HFFc6 (cell line): Measurements from ENCODE around the gene SMIM35. TPM values are rescaled to one million over a fixed set of nuclear protein-coding genes. Genes with fewer than 3 reads are reported as not detected.

Experiments used
- DNase-seq: peaks from one replicate; pipeline ENCODE4 v3.0.0-alpha.2; 2018
- H3K27ac Mint-ChIP-seq: 2 replicates; pipeline ENCODE4 v1.8.0; 2020; ENCODE audit warnings: mild to moderate bottlenecking, mixed read lengths
- H3K27me3 Mint-ChIP-seq: 2 replicates; pipeline ENCODE4 v1.8.0; 2021; ENCODE audit warnings: mild to moderate bottlenecking, moderate library complexity, mixed read lengths; ENCODE audit not compliant: insufficient read depth
- H3K36me3 Mint-ChIP-seq: 2 replicates; pipeline ENCODE4 v1.8.0; 2021; ENCODE audit warnings: low read depth, mixed read lengths
- H3K4me1 Mint-ChIP-seq: 2 replicates; pipeline ENCODE4 v1.8.0; 2020; ENCODE audit warnings: low read depth, mixed read lengths
- H3K4me3 Mint-ChIP-seq: 2 replicates; pipeline ENCODE4 v1.8.0; 2020; ENCODE audit warnings: mild to moderate bottlenecking, moderate library complexity, mixed read lengths
- H3K9me3 Mint-ChIP-seq: 2 replicates; pipeline ENCODE4 v1.8.0; 2020; ENCODE audit warnings: mild to moderate bottlenecking, mixed read lengths
- total RNA-seq, 6 experiments: library from RNA; stranded (reverse); fragmentation: NEBNext Ultra II Directional; extraction: Animal tissue kit (Norgen Biotek cat#: 25700); gene quantifications; 2 replicates in 1 of 6; 3 replicates in 5 of 6; pipeline ENCODE4 v1.2.3, GENCODE V29; 2021
- TF ChIP-seq, protein P1 (sequence below): fragments of 200-600 bp; sonication (generic); IDR thresholded peaks from 2 replicates; pipeline ENCODE4 v1.5.0; 2021; ENCODE audit warnings: antibody characterized with exemption, mild to moderate bottlenecking

SMIM35 gene
- total RNA-seq, 6 experiments from 2014 or later: not detected

DNA sequence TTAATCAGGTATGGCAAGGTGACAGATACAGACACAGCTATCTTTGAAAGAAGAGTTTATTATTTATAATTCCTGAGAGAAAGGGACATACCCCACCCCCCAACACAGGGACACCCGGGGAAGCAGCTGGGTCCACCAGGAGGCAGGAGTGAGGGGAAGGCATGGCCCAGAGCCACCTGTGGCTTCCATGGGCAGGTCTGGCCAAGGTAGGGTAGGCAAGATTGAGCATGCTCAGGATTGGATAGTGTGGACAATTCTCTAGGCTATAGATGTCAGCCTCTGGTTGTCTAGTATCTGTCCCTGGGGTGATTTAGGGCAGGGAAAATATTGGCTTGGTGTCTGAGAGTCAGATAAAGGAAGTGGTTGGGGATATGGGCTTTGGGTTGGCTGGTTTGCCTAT lies 27.5 kb upstream of the SMIM35 start:
- Mint-ChIP-seq H3K4me1 (peaks cover 3% of the 10 kb centered on the region; the same call in 1 of the 2 replicates), H3K4me3 (no peak overlapping the region), H3K27me3 (peaks cover 40% of the 10 kb centered on the region), H3K36me3 (no peaks in the 10 kb centered on the region), H3K27ac (no peak overlapping the region), H3K9me3 (no peaks in the 10 kb centered on the region)
- DNase-seq: no peak
- TF ChIP-seq, protein P1, sequence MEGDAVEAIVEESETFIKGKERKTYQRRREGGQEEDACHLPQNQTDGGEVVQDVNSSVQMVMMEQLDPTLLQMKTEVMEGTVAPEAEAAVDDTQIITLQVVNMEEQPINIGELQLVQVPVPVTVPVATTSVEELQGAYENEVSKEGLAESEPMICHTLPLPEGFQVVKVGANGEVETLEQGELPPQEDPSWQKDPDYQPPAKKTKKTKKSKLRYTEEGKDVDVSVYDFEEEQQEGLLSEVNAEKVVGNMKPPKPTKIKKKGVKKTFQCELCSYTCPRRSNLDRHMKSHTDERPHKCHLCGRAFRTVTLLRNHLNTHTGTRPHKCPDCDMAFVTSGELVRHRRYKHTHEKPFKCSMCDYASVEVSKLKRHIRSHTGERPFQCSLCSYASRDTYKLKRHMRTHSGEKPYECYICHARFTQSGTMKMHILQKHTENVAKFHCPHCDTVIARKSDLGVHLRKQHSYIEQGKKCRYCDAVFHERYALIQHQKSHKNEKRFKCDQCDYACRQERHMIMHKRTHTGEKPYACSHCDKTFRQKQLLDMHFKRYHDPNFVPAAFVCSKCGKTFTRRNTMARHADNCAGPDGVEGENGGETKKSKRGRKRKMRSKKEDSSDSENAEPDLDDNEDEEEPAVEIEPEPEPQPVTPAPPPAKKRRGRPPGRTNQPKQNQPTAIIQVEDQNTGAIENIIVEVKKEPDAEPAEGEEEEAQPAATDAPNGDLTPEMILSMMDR: no peak

DNA sequence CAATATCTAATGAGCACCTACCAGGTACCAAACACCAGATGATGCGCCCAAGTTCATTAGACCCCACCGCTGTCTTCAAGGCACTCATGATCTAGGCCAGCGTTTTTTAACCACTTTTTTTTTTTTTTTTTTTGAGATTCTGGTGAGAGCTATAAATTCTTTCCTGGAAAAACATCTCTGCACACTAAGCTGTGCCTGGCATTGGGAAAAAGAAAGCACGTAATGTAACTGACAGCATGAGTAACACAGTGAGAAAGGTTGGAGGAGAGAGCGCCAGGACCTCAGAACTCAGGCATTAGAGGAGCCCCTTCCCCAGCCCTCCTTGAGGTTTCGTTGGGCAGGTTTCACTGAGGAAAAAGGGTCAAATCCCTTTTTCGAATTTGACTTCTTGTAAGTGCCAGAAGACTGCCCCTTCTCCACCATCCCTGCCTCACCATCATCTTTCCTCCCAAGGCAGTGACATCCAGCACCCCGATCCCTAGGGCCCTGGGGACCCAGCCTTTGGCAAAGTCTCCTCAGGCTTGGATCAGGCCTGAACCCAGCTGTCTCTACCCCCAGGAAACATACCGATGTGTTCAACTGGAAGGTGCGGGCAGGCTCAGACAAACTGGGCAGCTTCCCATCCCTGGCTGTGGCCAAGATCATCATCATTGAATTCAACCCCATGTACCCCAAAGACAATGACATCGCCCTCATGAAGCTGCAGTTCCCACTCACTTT lies 26.1 kb upstream of the SMIM35 start:
- TF ChIP-seq, protein P1: no peak
- no peak for DNase-seq
- Mint-ChIP-seq H3K9me3 (no peaks in the 10 kb centered on the region), H3K36me3 (no peaks in the 10 kb centered on the region), H3K27me3 (peaks cover 34% of the 10 kb centered on the region), H3K4me1 (peaks cover 8% of the 10 kb centered on the region; the same call in 1 of the 2 replicates), H3K27ac (no peak overlapping the region), H3K4me3 (no peak overlapping the region)

DNA sequence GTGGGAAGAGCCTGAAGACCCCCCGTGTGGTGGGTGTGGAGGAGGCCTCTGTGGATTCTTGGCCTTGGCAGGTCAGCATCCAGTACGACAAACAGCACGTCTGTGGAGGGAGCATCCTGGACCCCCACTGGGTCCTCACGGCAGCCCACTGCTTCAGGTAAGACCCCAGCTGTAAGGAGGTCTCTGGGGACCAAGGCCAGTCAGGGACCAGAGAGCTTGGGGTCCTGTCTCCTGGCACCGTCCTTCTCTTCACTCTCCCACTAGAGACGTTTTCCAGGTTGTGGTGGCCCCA lies 24.9 kb upstream of the SMIM35 start:
- Mint-ChIP-seq H3K27me3 (peaks cover 31% of the 10 kb centered on the region), H3K4me1 (peaks cover 13% of the 10 kb centered on the region; the same call in 1 of the 2 replicates), H3K4me3 (no peak overlapping the region), H3K9me3 (no peaks in the 10 kb centered on the region), H3K36me3 (no peaks in the 10 kb centered on the region), H3K27ac (no peak overlapping the region)
- no peak for DNase-seq
- TF ChIP-seq, protein P1: no peak

DNA sequence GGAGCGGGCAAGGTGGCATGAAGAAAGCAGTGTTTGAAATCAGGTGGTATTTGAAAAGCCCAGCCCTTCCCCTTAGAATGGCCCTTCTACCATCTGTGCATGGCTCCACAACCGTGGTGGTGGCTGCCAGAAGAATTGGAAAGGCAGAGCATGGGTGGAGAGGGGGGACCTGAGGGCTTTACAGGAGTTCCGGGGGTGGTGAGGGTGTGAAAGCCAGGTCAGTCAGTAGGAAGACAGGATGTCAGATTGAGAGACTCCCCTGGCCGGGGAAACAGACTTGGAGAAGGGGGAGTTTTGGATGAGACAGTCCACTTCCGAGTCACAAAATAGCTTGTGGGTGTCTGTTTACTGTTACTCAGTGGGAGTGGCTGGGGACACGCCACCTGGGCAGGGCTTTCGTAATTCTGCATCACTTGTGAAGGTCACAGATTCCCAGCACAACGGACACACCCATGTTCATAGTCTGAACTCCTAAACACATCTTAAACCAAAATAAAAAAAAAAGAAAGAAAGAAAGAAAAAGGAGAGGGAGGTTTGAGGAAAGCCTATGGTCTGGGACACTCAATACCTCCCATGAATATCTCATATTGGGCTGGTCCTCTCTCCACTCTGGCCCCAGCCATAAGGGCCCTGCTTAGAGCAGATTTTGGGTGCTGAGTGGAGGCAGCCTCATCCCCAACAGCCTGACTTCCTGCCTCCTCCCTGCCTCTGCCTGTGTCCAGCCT lies 24.4 kb upstream of the SMIM35 start:
- H3K9me3 Mint-ChIP-seq: no peaks in the 10 kb centered on the region
- no peak for DNase-seq
- peaks cover 31% of the 10 kb centered on the region for H3K27me3 Mint-ChIP-seq
- no peak overlapping the region for H3K27ac Mint-ChIP-seq
- H3K4me1 Mint-ChIP-seq: peaks cover 13% of the 10 kb centered on the region; the same call in 1 of the 2 replicates
- H3K36me3 Mint-ChIP-seq: no peaks in the 10 kb centered on the region
- H3K4me3 Mint-ChIP-seq: no peak overlapping the region
- TF ChIP-seq, protein P1: no peak

DNA sequence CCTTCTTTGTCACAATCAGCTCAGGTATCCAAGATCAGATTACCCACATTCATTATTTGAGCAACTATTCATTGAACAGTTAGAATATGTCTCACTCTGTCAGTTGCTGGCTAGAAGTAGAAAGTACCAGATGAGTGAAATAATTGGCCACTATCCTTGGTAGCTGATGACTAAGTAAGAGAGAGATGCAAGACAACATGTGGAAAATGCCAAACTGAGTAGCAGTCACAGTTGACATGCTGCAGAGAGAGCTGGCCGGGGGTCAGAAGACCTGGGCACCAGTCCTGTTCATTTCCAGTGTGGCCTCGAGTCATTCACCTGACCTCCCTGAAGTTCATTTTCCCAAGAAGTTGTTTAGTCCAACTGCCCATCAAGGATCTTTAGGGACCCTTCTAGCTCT lies 22.5 kb upstream of the SMIM35 start:
- Mint-ChIP-seq H3K9me3 (no peaks in the 10 kb centered on the region), H3K27ac (no peak overlapping the region), H3K4me3 (no peak overlapping the region), H3K4me1 (peaks cover 13% of the 10 kb centered on the region; the same call in 1 of the 2 replicates), H3K36me3 (no peaks in the 10 kb centered on the region), H3K27me3 (peaks cover 37% of the 10 kb centered on the region)
- TF ChIP-seq, protein P1: no peak
- peak; percentile 56 for DNase-seq
